GM10266 (cell line): ENCODE data around the gene INTS1.

Experiments used
- DNase-seq: peaks from one replicate; pipeline ENCODE4 v3.0.0; 2012; ENCODE audit errors: extremely low spot score
- CTCF ChIP-seq: IDR thresholded peaks from 2 replicates; pipeline ENCODE4 v1.5.1; 2012; ENCODE audit warnings: mild to moderate bottlenecking, low read depth; ENCODE audit not compliant: control insufficient read depth, insufficient read depth; ENCODE audit errors: missing control alignments

INTS1 gene

GRCh38 chr7:1499367-1500029 is 4.7 kb downstream of the INTS1 start:
- DNase-seq, result no peak
- no peak for TF ChIP-seq CTCF

GRCh38 chr7:1498370-1499305 is 5.6 kb downstream of the INTS1 start:
- no peak for TF ChIP-seq CTCF
- DNase-seq, result no peak

GRCh38 chr7:1497293-1497927 is 6.8 kb downstream of the INTS1 start:
- no peak for TF ChIP-seq CTCF
- no peak for DNase-seq

- DNase-seq, result no peak
- no peak for TF ChIP-seq CTCF
Observed at GRCh38 chr7:1496531-1497292, 7.5 kb downstream of the INTS1 start.

GRCh38 chr7:1495564-1496242 is 8.5 kb downstream of the INTS1 start:
- no peak for TF ChIP-seq CTCF
- no peak for DNase-seq

GRCh38 chr7:1494866-1495563 is 9.2 kb downstream of the INTS1 start:
- TF ChIP-seq CTCF, result no peak
- no peak for DNase-seq
